ENCODE results near the gene ASTN2. TPM values are rescaled to one million over a fixed set of nuclear protein-coding genes. Genes with fewer than 3 reads are reported as not detected.

ASTN2 gene
- total and polyA plus RNA-seq, 4 donors = 0.57 to 2.9 (median 1.4) TPM

DNA sequence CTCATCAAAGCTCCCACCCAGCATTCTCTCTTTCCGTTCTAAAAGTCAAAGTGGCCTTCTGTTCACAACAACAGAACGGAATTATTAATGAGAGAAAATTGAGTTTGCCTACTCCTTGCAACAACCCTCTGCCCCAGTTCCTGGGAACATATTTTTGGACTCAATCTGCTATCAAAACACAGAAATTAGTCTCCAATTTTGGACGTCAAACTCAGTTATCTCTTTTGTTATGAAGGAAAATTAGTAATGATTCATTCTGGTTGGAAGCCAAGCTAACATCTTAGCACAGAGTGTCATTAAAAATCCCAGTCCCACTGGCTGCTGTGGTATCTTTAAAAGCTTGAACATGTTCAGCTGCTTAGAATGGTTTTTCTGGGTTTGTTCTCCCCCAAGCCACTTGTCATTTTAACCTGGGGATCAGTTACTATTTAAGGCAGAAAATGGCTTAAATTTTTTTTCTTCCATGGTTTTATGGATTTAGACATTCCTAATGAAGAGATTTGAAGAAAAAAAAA lies 384.5 kb downstream of the ASTN2 start (continued):
- TF ChIP-seq, protein P1, sequence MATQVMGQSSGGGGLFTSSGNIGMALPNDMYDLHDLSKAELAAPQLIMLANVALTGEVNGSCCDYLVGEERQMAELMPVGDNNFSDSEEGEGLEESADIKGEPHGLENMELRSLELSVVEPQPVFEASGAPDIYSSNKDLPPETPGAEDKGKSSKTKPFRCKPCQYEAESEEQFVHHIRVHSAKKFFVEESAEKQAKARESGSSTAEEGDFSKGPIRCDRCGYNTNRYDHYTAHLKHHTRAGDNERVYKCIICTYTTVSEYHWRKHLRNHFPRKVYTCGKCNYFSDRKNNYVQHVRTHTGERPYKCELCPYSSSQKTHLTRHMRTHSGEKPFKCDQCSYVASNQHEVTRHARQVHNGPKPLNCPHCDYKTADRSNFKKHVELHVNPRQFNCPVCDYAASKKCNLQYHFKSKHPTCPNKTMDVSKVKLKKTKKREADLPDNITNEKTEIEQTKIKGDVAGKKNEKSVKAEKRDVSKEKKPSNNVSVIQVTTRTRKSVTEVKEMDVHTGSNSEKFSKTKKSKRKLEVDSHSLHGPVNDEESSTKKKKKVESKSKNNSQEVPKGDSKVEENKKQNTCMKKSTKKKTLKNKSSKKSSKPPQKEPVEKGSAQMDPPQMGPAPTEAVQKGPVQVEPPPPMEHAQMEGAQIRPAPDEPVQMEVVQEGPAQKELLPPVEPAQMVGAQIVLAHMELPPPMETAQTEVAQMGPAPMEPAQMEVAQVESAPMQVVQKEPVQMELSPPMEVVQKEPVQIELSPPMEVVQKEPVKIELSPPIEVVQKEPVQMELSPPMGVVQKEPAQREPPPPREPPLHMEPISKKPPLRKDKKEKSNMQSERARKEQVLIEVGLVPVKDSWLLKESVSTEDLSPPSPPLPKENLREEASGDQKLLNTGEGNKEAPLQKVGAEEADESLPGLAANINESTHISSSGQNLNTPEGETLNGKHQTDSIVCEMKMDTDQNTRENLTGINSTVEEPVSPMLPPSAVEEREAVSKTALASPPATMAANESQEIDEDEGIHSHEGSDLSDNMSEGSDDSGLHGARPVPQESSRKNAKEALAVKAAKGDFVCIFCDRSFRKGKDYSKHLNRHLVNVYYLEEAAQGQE (IDR thresholded peaks at IDR 0.05) = no peak
- no peak for TF ChIP-seq EGR1 (IDR thresholded peaks at IDR 0.05; ENCODE audit: low read depth in 2 of 2)

DNA sequence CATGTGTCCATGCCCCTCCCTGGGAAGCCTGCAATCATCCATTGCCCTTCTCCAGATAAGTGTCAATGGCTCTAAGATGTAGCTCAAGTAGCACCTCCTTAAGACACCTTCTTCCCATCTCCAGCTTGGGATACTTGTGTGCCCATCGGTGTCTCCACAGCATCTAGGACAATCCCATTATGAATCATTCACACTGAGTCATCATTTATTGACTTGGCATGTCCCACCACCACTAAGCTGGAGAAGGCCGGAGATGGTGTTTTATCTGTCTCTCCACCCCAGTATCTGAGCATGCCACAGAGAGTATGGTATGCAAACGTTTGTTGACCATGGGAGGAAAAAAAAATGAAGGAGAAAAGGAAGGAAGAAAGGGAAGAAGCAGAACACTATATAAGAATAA lies 385.5 kb downstream of the ASTN2 start:
- TF ChIP-seq EGR1 (IDR thresholded peaks at IDR 0.05; ENCODE audit: low read depth in 2 of 2) (no peak), RAD21 (IDR thresholded peaks at IDR 0.05) (no peak), SP1 (IDR thresholded peaks at IDR 0.05) (no peak), GABPA (IDR thresholded peaks at IDR 0.05 in 1 of 2, conservative IDR thresholded peaks at IDR 0.05 in 1 of 2) (no peak), JUND (IDR thresholded peaks at IDR 0.05) (no peak), FOXA1 (IDR thresholded peaks at IDR 0.05) (no peak), RXRA (IDR thresholded peaks at IDR 0.05) (no peak), HNF4G (IDR thresholded peaks at IDR 0.05) (no peak), FOXA2 (IDR thresholded peaks at IDR 0.05) (no peak), HNF4A (conservative IDR thresholded peaks at IDR 0.05) (no peak), YY1 (IDR thresholded peaks at IDR 0.05) (no peak), NR2F2 (IDR thresholded peaks at IDR 0.05) (no peak), TAF1 (conservative IDR thresholded peaks at IDR 0.05) (no peak)
- TF ChIP-seq, protein P1 (IDR thresholded peaks at IDR 0.05) = no peak
- TF ChIP-seq, protein P2, sequence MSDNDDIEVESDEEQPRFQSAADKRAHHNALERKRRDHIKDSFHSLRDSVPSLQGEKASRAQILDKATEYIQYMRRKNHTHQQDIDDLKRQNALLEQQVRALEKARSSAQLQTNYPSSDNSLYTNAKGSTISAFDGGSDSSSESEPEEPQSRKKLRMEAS (IDR thresholded peaks at IDR 0.05) = no peak
- TF ChIP-seq, protein P3, sequence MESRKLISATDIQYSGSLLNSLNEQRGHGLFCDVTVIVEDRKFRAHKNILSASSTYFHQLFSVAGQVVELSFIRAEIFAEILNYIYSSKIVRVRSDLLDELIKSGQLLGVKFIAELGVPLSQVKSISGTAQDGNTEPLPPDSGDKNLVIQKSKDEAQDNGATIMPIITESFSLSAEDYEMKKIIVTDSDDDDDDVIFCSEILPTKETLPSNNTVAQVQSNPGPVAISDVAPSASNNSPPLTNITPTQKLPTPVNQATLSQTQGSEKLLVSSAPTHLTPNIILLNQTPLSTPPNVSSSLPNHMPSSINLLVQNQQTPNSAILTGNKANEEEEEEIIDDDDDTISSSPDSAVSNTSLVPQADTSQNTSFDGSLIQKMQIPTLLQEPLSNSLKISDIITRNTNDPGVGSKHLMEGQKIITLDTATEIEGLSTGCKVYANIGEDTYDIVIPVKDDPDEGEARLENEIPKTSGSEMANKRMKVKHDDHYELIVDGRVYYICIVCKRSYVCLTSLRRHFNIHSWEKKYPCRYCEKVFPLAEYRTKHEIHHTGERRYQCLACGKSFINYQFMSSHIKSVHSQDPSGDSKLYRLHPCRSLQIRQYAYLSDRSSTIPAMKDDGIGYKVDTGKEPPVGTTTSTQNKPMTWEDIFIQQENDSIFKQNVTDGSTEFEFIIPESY (IDR thresholded peaks at IDR 0.05) = no peak
- TF ChIP-seq, protein P4, sequence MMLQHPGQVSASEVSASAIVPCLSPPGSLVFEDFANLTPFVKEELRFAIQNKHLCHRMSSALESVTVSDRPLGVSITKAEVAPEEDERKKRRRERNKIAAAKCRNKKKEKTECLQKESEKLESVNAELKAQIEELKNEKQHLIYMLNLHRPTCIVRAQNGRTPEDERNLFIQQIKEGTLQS (IDR thresholded peaks at IDR 0.05) = no peak
- TF ChIP-seq, protein P5, sequence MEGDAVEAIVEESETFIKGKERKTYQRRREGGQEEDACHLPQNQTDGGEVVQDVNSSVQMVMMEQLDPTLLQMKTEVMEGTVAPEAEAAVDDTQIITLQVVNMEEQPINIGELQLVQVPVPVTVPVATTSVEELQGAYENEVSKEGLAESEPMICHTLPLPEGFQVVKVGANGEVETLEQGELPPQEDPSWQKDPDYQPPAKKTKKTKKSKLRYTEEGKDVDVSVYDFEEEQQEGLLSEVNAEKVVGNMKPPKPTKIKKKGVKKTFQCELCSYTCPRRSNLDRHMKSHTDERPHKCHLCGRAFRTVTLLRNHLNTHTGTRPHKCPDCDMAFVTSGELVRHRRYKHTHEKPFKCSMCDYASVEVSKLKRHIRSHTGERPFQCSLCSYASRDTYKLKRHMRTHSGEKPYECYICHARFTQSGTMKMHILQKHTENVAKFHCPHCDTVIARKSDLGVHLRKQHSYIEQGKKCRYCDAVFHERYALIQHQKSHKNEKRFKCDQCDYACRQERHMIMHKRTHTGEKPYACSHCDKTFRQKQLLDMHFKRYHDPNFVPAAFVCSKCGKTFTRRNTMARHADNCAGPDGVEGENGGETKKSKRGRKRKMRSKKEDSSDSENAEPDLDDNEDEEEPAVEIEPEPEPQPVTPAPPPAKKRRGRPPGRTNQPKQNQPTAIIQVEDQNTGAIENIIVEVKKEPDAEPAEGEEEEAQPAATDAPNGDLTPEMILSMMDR (IDR thresholded peaks at IDR 0.05; ENCODE audit: low read depth, low read length, missing input control) = no peak
- WGBS = 46% methylated on average over 3 of the region's 3 CpGs
- no peak overlapping the region for H3K9ac ChIP-seq (ENCODE audit: low read depth in 1 of 2, low read length in 2 of 2)
- no peaks in the 10 kb centered on the region for H3K9me3 ChIP-seq (ENCODE audit: control insufficient read depth in 4 of 4, low read length in 3 of 4)
- no peak for DNase-seq (ENCODE audit: low spot score)
- H3K36me3 ChIP-seq (ENCODE audit: control insufficient read depth in 4 of 4, insufficient read depth in 3 of 4, low read depth in 1 of 4, low read length in 3 of 4) = no peaks in the 10 kb centered on the region
- no peaks in the 10 kb centered on the region for H3K4me1 ChIP-seq (ENCODE audit: control insufficient read depth in 4 of 4, insufficient read depth in 4 of 4, low read length in 3 of 4)
- H3K27ac ChIP-seq (ENCODE audit: low read depth in 1 of 2, low read length in 2 of 2) = no peak overlapping the region
- no peak overlapping the region for H3K4me3 ChIP-seq (ENCODE audit: low read depth in 1 of 3, low read length in 3 of 3)
- H3K27me3 ChIP-seq (ENCODE audit: control insufficient read depth in 4 of 4, insufficient read depth in 4 of 4, low read length in 3 of 4) = peaks cover 0 to 2% (median 0%) of the 10 kb centered on the region in 4 donors

Data from liver (tissue), 9 donors.